NCI-H460 (cell line): ENCODE measurements around the gene DCAF12. TPM values are rescaled to one million over a fixed set of nuclear protein-coding genes. Genes with fewer than 3 reads are reported as not detected.
"Not testable (repeated sequence)": the region's sequence is repeated elsewhere in the genome, so short reads cannot be mapped to it uniquely, and the experiment has no call there.

Experiments
- DNase-seq: peaks from one replicate; pipeline ENCODE4 v3.0.0-alpha.2; 2016; ENCODE audit warnings: low read depth; ENCODE audit errors: extremely low read depth
- polyA plus RNA-seq: library from polyadenylated mRNA; depleted of rRNA; stranded (reverse); fragments of >200 nt; gene quantifications from 2 replicates; pipeline ENCODE4 v1.2.3, GENCODE V29; 2014; cell fraction: nucleus; rRNA removed
- total RNA-seq: library from RNA; depleted of rRNA; stranded (reverse); fragments of >200 nt; shearing (Covaris generic); gene quantifications from 2 replicates; pipeline ENCODE4 v1.2.3, GENCODE V29; 2014; rRNA removed

DCAF12 gene
- 27.3 and 28.7 TPM in 2 replicates for total RNA-seq
- 17.5 and 18.9 TPM in 2 replicates for polyA plus RNA-seq

DNA sequence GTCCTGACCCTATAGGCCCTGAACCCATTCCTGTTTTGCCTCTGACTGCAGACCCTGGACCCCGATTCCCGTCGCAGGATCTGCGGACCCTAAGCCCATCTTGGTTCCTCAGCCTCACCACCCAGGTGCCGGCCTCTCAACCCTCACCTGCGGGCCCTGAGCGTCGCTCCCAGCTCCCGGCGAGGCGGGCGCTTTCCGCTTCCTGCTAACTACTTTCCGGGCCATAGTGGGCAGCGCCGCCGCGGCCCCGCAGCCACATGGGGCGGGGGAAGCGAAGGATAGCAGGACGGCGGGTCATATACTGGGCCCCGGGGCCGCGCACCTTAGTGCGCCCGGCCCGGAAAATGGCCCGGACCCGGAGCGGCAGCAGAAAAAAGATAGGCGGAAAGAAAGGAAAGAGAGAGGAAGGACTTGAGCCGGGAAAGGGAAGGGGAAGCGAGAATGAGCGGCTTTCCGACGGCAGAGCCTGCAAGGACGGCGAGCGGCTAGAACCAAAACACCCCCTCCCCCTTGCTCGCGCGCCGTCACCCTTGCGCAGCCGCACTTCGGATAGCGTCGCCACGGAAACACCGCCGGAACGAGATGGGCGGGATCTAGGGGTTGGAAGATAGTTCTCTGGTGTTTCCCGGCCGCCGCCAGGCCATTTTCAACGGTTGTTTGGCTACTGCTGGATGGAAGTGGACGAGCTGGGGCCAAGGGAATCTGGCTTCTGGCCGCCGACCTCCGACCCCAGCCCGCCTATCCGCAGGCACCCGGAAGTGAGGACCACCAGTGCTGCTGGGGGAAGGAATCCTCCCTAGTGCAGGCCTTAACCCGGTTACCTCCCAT lies at the start of gene DCAF12:
Gene DCAF12 (minus strand): TSS at position 492 of the 828 bp plus-strand sequence. CDS start 267 bp downstream, at position 225.
- peak; percentile 81 for DNase-seq

DNA sequence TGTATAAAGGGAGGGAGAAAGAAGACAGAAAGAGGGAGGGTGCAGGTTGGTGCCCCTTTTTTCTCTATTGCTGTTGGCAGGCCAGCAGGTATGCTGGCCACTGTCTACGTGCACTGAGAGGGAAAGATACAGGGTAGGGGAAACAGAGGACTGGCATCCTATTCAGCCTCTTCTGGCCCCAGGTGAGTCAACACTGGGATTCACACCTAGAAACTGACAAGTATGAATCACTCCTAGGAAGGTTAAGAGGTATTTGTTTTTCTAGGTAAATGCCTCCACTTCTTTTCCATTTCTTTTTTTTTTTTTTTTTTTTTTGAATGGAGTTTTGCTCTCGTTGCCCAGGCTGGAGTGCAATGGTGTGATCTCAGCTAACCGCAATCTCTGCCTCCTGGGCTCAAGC lies 49.6 kb upstream of the DCAF12 start:
- no peak for DNase-seq

DNA sequence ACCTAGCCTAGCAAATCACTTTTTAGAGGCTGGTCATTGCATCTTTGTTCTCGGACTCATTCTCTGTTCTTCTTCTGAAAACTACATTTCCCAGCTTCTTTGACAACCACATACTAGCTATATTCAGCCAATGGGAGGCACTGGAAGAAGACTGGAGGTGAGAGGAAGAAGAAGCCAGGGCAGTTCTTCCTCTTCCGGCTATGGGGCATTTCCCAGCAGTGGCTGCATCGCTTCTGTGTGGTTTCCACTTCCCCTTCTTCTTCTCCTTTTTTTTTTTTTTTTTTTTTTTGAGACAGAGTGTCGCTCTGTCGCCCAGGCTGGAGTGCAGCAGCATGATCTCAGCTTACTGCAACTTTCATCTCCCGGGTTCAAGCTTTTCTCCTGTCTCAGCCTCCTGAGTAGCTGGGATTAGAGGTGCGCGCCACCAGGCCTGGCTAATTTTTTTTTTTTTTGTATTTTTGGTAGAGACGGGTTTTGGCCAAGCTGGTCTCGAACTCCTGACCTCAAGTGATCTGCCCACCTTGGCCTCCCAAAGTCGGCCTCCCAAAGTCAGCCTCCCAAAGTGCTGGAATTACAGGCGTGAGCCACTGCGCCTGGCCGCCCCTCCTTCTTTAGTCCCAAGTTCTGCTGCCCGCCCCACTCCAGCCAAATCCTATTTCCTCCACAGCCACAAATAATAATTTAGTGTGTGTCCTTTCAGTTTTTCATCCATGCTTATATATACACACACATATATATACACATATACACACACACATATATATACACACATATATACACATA lies 45.4 kb upstream of the DCAF12 start:
- no peak for DNase-seq

DNA sequence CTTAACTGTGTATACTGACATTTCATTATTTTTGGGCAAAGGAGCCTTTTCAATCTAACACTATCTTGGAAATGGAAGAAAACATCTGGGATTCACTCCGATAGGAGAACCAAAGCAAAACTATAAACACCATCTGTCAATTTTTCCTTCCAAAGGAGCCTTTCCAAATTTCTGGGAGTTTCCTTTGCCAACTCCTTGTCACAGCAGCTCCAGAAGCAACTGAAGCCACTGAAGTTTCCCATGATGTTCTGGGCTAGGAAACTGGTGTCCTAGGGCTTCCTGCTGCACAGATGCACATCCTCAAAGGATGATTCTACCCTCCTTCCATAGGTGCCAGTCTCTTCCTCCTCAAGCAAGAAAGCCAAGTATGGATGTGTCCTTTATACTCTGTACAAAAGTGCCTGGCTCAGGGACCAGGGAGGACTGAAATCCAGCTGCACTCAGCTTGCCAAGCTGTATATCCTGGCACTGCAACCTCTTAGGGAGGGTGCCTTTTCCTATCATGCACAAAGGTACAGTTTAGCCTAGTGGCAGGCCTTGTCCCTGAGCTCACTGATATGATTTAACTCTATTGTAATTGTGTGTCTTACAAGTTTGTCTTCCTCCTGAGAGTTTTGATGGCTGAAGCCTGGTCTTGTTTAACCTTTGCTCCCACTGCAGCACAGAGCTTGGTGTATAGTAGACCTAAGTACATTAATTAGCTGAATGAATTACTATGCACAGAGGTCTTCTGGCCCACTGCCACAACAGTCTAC lies 43.9 kb upstream of the DCAF12 start:
- no peak for DNase-seq

DNA sequence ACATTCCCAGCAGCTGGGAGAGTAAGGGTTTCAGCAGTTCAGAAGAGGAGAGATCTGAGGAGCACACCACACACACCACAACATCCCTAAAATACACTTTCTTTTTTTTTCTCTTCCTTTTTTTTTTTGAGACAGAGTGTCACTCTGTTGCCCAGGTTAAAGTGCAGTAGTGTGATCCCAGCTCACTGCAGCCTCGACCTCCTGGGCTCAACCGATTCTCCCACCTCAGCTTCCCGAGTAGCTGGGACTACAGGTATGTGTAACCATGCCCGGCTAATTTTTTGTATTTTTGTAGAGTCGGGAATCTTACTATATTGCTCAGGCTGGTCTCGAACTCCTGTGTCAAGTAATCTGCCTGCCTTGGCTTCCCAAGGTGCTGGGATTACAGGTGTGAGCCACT lies 42.6 kb upstream of the DCAF12 start:
- DNase-seq = no peak

DNA sequence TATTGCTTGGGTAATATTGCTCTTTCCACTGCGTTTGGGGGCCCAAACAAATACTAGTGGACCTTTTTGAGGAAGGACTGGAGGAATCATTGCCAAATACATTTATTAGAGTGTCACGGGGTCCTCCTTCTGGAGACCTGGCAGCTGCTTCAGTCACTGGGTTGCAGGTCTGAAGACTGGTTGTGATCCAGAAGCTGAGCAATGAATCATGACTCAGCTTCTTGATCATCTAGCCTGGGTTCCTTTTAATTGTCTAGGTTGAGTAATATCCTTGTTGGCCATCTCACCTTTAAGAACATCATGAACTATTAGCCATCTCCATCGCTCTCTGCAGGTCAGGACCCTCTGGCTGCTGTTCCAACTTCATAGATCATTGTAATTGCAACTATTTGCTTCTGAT lies 36.9 kb upstream of the DCAF12 start:
- DNase-seq = no peak

DNA sequence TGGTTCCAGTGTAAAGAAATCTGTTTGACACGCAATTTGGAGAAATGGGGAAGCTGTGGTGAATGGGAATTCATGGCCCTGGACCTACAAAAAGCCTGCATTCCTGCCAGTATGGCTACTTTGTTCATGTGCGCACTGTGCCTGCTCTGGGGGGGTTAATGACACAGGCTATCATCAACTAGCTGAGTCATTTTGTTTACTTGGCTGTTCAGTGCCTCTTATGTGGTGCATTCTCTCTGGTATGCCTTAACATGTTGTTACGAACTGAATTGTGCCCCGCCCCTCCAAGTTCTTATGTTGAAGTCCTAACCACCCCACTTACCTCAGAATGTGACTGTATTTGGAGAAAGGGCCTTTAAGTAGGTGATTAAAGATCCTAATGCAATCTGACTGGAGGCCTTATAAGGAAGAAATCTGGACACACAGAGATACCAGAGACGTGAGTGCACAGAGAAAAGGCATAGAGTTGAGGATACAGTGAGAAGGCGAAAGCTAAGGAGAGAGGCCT lies 31.9 kb upstream of the DCAF12 start:
- DNase-seq = peak; percentile 95

DNA sequence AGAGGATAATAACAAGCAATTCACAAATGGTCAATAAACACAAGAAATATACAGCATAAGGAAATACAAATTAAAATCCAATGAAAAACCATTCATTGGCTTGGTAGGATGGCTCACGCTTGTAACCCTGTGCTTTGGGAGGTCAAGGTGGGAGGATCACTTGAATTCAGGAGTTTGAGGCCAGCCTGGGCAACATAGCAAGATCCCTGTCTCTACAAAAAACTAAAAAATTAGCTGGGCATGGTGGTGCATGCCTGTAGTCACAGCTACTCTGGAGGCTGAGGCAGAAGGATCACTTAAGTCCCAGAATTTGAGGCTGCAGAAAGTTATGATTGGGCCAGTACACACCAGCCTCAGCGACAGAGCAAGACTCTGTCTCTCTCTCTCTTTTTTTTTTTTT lies 31.4 kb upstream of the DCAF12 start:
- no peak for DNase-seq

DNA sequence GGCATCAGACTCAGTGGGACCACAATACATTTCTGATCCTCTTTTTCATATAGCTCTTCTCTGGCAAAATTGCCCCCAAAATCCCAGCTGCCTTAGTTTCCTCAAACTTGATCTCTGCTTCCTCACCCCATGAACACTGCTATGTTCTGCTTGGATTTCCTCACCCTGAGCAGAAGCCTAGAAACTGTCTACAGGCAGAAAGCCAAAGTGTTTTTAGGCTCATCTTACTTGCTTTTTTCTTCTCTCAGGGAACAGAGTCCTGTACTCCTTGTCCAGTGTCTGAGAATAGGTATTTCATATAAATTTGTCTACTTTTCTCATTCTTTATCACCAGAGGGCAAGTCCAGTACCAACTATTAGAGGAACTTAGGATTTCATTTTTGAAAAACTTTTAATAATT lies 30.8 kb upstream of the DCAF12 start:
- DNase-seq = no peak

DNA sequence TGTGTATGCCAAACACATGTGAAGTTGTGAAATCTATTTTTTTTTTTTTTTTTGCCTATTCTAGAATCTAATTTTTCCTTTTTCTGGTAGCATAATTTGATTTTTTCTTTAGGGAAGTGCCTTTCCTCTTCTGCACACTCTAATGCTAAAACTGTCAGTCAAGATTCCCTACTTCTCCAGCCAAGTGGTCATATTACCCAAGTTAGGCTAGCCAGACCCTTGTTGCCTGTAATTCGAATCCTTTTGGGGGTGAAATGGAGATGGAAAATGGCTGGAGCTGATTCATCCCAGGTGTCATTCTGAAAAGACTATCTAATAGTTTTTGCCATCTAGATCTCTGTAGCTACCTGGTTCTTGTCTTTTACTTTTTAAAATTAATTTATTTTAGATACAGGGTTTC lies 27.6 kb upstream of the DCAF12 start:
- DNase-seq = no peak

DNA sequence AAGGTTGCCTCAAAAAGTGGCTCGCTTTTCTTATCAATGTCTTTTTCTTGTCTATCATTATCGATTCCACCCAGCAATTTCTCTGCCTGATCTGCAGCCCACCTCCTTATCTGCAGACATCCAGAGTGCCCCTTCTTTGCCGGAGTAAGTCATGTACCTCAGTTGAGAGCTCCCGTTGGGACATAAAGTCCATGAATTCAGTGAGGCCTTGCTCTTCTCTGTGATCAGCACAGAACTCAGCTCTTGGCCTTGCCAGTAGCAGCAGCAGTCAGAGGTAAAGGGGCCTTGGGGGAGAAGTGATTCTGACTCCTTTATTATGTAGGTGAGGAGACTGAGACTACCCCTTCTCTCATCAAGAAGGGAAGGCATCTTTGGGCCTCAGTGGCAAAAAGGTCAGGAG lies 24.9 kb upstream of the DCAF12 start:
- DNase-seq = no peak

DNA sequence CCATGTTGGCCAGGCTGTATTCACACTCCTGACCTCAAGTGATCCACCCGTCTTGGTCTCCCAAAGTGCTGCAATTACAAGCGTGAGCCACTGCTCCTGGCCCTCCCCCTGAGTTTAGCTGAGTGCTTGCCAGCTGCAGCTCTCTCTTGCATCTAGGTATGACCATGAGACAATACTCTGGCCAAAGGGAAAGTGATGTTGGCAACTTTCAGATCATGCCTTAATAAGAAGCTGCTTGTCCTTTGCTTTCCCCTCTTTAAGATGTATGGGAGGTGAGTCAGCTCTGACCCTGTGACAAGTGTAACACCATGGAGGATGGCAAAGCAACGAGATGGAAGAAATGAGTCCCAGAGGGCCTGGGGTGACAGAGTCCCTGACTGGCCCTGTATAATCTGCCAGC lies 18.7 kb upstream of the DCAF12 start:
- no peak for DNase-seq

DNA sequence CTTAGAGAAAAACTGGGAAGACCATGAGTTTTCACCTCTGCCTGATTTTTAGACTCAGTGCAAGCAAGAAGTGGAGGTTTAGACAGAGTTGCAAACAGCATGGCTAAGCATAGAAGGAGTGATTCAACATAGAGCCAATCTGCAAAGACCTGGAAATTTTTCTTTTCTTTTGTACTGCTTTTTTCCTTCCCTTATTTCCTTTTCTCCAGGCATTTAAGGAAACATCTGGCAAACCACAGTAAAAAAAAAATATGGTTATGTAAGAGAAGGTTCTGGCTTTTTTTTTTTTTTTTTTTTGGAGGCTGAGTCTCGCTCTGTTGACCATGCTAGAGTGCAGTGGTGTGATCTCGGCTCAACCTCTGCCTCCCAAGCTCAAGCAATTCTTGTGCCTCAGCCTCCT lies 16.6 kb upstream of the DCAF12 start:
- DNase-seq = no peak

DNA sequence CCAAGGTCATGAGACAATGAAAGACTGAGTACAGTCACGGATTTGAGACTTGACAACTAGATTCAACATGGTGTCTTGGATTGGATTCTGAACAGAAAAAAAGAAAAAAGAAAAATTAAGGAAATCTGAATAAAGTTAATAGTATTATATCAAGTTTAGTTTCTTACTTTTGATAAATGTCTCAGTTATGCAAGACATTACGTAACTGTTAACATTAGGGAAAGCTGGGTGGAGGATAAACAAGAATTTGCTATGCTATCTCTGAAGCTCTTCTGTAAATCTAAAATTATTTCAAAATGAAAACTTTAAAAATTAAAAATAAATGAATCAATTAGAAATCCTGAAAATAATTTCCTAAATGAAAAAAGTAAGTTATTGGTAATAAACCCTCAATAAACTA lies 14.4 kb upstream of the DCAF12 start:
- no peak for DNase-seq

DNA sequence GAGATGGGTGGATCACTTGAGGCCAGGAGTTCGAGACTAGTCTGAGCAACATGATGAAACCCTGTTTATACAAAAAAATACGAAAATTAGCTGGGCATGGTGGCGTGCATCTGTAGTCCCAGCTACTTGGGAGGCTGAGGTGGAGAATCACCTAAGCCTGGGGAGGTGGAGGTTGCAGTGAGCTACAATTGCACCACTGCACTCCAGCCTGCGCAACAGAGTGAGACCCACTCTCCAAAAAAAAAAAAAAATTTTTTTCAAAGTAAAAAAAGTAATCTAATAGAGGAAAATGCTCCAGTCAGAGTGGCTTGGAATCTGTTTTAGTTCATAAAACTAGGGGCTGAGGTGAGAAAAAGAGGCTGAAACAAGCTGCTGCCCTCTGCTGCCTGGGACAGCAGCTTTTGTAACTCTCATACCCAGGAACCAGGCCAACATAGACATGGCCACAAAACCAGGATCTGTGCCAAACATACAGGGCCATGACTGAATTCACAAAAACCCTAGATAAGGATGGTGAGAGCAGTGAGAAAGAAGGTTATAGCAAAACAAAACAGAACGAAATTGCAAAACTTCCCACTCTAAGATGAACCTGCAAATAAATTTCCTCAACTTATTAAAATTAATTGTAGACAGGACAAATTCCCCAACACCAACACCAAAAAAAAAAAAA lies 13.1 kb upstream of the DCAF12 start:
- DNase-seq = no peak

DNA sequence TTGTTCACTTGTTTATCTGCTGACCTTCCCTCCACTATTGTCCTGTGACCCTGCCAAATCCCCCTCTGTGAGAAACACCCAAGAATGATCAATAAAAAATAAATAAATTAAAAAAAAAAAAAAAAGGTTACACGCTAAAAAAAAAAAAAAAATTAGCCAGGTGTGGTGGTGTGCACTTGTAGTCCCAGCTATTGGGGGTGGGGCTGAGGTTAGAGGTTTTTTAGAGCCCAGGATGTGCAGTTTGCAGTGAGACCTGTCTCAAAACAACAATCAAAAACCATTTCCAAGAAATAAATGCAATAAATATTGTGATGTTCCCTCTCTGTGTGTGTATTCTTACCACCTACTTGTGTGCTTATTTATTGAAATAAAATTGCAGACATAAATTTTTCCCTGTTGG lies 12.1 kb upstream of the DCAF12 start:
- not testable (repeated sequence) for DNase-seq

DNA sequence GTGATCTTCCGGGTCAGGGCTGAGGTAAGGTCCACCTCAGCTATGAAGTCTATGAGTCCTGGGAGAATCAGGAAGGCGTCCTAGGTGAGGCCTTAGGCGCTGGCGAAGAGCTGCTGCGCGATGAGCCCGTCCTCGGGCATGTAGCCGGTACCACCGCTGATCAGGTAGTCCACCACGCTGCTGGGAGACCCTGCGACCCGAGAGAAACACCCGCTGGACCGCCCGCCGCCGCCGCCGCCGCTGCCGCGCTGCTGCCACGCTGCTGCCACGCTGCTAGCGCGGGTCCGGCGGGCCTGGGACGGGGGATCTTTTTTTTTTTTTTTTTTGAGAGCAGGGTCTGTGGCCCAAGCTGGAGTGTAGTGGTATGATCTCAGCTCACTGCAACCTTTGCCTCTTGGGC lies 8.0 kb upstream of the DCAF12 start:
- no peak for DNase-seq

DNA sequence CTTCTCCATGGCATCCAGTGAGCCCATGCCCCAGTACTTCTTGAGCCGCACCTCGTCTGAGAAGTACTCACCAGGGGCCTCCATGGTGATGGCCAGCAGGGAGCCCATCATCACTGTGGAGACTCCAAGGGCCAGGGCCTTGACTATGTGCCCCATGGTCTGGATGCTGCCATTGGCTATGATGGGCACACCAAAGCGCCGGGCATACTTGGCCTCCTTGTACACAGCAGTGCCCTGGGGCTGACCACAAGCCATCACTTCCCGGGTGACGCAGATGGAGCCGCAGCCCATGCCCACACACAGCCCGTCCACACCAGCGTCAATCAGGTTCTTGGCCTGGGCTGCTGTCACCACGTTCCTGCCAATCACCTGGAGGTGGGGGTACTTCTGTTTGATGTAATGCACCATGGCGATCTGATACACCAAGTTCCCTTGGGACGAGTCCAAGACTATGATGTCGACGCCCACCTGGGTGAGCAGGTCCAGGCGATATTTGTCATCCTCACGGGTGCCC lies 7.0 kb upstream of the DCAF12 start:
- DNase-seq = no peak

DNA sequence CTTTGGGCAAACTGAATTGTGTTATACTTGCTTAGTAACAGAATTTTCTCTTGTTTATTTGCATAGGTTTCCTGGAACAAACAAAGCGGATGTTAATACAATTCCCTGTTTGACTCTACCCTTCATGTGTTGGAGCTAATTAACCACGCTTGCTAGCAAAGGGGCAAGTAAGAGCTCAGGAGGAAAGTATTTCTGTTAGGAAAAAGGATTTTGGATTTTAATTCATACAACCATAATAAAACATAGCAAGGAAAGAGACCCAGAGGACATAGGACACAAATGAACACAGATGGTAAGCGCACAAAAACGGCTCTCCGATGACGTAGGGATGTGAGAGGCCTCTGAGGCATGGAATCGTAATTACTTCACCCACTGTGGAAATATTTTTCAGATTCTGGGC lies 5.1 kb upstream of the DCAF12 start:
- DNase-seq = no peak
